Fibroblast of skin of back (primary cell): ENCODE measurements around the gene MVB12B.

ENCODE experiments used
- DNase-seq: peaks from one replicate; pipeline ENCODE4 v3.0.0-alpha.2; 2013

Gene MVB12B

DNA sequence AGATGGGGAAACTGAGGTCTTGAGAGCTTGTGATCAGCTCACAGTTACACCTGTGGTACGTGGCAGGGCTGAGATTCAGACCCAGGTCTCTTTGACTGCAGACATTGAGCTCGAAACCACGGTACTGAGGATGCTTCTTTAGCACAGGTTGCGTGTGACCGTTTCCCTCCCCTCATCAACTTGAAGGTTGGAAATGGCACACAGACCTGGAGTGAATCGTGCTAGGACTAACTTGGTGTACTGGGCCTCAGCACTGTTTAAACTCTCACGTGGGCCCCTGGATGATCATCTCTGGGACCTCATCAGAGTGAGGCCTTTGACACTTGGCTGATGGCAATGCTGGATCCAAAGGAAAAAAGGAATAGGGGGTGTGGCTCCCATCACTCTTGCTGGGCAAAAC is 106.0 kb downstream of the MVB12B start:
- no peak for DNase-seq

GRCh38 chr9:126435105-126435504 is 108.5 kb downstream of the MVB12B start:
- no peak for DNase-seq

DNA sequence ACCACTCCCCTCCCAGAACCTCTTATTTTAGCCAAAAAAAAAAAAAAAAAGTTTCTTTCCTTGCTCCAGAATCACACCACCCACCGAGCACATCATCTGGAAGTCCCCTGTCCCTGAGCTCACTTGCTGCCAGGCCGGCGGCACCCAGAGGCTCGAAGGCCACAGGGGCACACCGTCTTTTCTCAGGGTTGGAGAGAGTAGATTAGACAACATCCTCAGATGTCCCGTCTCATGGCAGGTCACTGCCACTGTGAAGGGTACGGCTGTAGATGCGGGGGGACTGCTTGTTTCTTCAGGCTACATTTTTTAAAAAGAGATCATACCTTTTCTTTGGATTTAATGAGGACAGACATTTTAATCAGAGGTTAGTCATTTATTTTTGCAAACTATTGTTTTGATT is 109.0 kb downstream of the MVB12B start:
- DNase-seq: no peak

GRCh38 chr9:126436545-126437267 is 110.1 kb downstream of the MVB12B start:
- peak; percentile 44 for DNase-seq

DNA sequence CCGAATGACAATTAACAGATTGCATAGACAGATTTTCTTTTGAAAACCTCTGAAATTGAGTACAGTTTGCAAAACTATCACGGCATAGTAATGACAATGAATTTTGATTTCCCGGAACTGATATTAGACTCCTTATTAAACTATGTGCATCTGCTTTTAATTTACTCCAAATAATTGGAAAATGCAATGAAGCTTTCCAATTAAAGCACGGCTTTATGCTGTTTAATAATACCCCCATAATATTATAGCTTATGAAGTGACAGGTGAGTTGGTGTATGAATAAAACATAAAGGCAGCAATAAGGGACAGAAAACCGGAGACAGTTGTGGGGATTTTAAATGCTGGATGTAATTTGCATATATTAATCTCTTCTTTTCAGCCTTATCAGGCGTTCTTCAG is 110.6 kb downstream of the MVB12B start:
- no peak for DNase-seq

GRCh38 chr9:126437701-126438100 is 111.1 kb downstream of the MVB12B start:
- DNase-seq: no peak

DNA sequence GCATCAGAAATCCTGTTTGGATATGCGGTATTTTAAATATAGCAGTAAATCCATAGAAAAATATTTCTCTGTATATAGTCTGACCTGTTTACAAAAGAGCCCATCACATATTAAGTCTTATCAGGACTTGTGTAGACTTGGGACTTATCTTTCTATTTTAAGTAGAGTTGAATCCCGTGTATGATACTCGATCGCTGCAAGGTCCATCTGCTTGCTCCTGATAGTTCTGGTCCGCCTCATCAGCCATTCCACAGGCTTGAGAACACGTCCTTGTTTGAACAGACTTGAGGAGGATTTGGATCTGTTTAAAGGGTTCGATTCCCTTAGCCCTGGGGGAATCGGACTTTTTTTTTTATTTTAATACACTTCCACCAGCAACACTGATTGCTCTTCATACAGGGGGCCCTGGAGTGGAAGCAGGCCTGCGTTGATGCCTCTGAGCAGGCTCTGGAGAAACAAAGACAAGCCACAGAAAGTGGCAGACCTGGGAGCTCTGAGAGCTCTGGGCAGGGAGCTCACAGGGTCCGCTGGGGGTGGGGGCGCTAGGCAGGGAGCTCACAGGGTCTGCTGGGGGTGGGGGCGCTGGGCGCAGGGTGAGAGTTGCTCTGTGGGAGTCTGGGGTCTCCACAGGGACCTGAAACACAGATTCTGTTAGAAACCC is 112.2 kb downstream of the MVB12B start:
- DNase-seq: no peak

DNA sequence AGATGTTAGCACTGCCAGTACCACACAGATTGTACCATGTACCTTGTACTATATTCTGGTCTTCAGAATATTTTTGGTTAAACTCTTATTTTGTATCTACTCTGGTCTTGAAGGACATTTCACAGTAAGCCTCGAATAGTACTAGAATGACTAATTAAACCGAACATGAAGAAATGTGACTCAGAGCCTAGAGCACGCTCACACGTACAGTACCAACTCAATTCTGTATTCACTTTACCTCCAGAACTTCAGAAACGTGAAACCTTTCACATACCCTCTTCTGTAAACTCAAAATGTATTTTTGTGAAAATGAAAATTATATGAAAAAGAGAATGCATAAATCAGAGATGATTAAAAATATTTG is 112.8 kb downstream of the MVB12B start:
- DNase-seq: peak; percentile 84

- DNase-seq: no peak
Observed at GRCh38 chr9:126439883-126440653, 113.4 kb downstream of the MVB12B start.

GRCh38 chr9:126440940-126441339 is 114.3 kb downstream of the MVB12B start:
- DNase-seq: peak; percentile 76

- no peak for DNase-seq
Observed at GRCh38 chr9:126442636-126443035, 116.0 kb downstream of the MVB12B start.

DNA sequence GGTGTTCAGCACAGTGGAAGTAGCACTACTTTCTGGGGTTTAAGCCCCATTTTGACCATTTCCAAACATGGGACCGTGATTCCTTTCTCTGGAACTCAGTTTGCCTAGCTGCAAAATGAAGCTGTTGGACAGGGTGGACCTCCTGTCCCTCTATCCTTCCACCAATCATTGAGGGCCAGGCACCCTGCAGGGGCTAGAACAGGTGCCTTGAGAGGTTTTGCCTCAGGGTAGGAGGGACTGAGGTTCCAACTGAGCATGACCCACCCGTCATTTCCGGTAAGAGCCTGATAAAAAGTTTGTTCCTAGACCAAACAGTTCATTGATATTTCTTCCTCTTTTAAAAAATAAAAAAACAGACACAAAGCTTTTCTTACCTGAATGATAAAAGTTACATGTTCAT is 116.5 kb downstream of the MVB12B start:
- no peak for DNase-seq

GRCh38 chr9:126448136-126448535 is 121.5 kb downstream of the MVB12B start:
- DNase-seq: no peak

DNA sequence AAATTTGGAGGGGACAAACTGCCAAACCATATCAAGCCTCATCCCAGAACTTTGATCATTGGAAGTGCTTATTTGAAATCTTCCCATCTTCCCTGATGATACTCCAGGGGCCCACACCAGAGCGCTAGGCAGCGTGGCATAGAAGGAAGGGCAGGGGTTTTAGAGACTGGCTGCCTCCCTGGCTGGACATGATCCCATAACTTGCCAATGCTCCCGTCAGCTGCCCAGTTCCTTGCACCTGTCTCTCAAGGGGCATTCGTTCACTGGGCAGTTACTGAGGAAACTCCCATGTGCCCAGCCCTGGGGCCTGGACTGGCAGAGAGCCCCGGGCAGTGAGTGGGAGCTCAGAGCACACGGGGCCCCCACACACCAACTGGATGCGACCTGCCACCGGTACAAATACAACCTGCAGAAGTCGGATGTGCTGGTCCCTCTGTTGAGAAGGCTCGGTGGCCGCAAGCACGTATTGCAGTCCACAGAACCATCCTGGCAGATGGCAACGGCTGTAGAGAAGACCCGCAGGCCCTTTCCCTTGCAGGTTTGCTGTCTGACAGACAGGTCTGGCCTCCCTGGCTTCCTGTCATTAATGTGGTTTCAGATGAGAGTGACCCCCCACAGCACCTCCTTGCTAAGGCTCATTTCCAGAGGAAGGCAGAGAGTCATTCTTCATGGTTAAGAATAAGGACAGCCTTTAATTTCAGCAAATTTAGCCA is 122.4 kb downstream of the MVB12B start:
- no peak for DNase-seq

DNA sequence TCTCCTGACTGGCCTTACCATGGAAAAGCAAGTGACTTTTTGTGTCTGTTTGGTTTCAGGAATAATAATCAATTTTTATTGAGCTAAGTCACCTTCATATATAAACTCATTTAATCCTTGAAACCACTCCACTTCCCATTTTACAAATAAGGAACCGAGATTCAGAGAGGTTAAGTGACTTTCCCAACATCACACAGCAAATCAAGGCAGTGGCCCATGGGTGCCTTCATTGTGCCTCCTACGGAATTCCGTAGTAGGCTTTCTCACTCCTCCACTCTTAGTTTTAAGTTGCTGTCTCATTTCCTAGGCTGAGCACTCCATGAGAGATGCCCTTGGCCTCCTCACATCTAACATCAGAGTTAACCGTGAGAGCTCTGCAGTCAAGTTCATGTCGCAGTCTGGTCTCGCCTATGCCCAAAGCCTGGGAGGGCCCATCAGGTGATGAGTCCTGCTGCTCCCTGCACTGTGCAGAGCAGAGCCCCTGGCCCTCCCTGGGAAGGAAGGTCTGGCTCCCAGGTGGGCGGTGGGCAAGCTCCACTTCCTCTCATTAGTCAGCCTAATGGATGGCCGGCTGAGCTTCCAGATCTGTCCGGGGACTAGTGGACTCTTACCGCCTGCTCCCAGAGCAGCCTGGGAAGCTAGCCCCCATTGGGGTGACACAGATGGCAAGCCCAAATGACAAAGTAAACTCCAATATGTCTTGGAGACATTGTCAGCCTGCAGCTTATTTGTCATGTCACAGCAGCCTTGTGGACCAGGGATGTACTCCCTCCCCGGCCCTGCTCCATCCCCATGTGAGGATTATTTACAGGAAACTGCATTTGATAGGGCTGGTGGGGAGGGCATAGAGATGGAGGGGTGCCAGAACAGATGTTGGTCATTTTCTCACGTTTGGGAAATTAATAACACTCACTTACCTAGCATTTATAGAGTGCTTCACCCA is 123.4 kb downstream of the MVB12B start:
- DNase-seq: no peak

DNA sequence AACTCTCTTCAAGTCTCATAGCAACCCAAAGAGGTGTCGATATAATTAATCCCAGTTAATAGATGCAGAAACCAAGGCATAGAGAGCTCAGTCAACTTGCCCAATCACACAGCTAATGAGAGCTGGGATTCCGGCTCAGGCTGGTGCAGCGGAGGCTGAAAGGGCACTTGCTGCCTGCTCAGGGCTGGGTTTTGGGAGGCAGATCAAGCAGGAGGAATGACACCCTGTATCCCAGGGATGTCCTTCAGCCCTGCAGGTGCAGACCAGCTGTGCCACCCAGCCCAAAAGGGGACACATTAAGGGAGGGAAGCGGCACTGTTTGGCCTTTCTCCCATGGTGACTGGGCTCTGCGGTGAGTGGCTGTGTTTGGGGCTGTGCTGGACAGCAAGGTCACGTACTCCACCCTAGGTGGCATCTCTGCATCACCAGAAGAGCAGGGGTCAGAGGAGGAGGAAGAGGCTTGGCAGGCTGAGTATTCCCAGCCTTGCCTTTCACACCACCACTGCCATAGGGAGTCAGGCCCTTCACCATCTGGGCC is 124.1 kb downstream of the MVB12B start:
- DNase-seq: no peak

GRCh38 chr9:126451316-126451885 is 124.8 kb downstream of the MVB12B start:
- DNase-seq: no peak

- no peak for DNase-seq
Observed at GRCh38 chr9:126452106-126452505, 125.5 kb downstream of the MVB12B start.

GRCh38 chr9:126453156-126453963 is 126.7 kb downstream of the MVB12B start:
- no peak for DNase-seq

- DNase-seq: no peak
Observed at GRCh38 chr9:126454215-126454614, 127.6 kb downstream of the MVB12B start.
